Measurements from ENCODE around the gene CHPT1.

GRCh38 chr12:101727098-101727497, 29.7 kb downstream of the CHPT1 start:
- TF ChIP-seq CTCF (IDR thresholded peaks at IDR 0.05; ENCODE audit: borderline replicate concordance, extremely low read depth, low read length, poor library complexity, severe bottlenecking) (no peak), EZH2 (IDR thresholded peaks at IDR 0.05; ENCODE audit: borderline replicate concordance, low read depth, low read length, severe bottlenecking) (no peak)

All from DND-41 (cell line).